GM21515 (cell line): ENCODE measurements around the gene SPSB4.
"Not testable (repeated sequence)": the region's sequence is repeated elsewhere in the genome, so short reads cannot be mapped to it uniquely, and the experiment has no call there.

Experiments
- ATAC-seq: cut with Tn5 transposase; IDR thresholded peaks from one replicate; pipeline ENCODE4 v1.9.1; 2021; ENCODE audit not compliant: unreplicated experiment

The SPSB4 gene

GRCh38 chr3:141050576-141051442 is at the start of gene SPSB4:
Gene SPSB4, plus strand, starts transcription at chr3:141051347. Its CDS starts 14,758 bp downstream, at chr3:141066105.
- ATAC-seq = no peak

GRCh38 chr3:141006344-141006743 is 44.8 kb upstream of the SPSB4 start:
- ATAC-seq = no peak

- ATAC-seq = no peak
Measured at GRCh38 chr3:141009496-141009895, 41.7 kb upstream of the SPSB4 start.

GRCh38 chr3:141011232-141011996 is 39.7 kb upstream of the SPSB4 start:
- peak; percentile 81 for ATAC-seq

- ATAC-seq = no peak
Measured at GRCh38 chr3:141011997-141012262, 39.2 kb upstream of the SPSB4 start.

- no peak for ATAC-seq
Measured at GRCh38 chr3:141012571-141012970, 38.6 kb upstream of the SPSB4 start.

- ATAC-seq = no peak
Measured at GRCh38 chr3:141015481-141015880, 35.7 kb upstream of the SPSB4 start.

GRCh38 chr3:141017366-141018322 is 33.5 kb upstream of the SPSB4 start:
- not testable (repeated sequence) for ATAC-seq

- ATAC-seq = no peak
Measured at GRCh38 chr3:141019244-141019643, 31.9 kb upstream of the SPSB4 start.

- no peak for ATAC-seq
Measured at GRCh38 chr3:141020143-141020830, 30.9 kb upstream of the SPSB4 start.

GRCh38 chr3:141021261-141021660 is 29.9 kb upstream of the SPSB4 start:
- no peak for ATAC-seq

- ATAC-seq = no peak
Measured at GRCh38 chr3:141030296-141030695, 20.9 kb upstream of the SPSB4 start.

GRCh38 chr3:141039589-141039988 is 11.6 kb upstream of the SPSB4 start:
- no peak for ATAC-seq

- ATAC-seq = no peak
Measured at GRCh38 chr3:141044695-141045641, 6.2 kb upstream of the SPSB4 start.

- no peak for ATAC-seq
Measured at GRCh38 chr3:141045849-141046248, 5.3 kb upstream of the SPSB4 start.

- ATAC-seq = no peak
Measured at GRCh38 chr3:141047168-141047567, 4.0 kb upstream of the SPSB4 start.

GRCh38 chr3:141049681-141050080 is 1.5 kb upstream of the SPSB4 start:
- ATAC-seq = no peak

GRCh38 chr3:141051443-141052200 is 475 bp downstream of the SPSB4 start:
- ATAC-seq = no peak
